MM.1S (cell line): ENCODE results near the gene BCAR3.

Source experiments
- EZH2 ChIP-seq: fragments of 300-600 bp; sonication (generic); optimal IDR thresholded peaks from 2 replicates; pipeline ENCODE3; 2017; ENCODE audit warnings: low read depth, mild to moderate bottlenecking, antibody characterized with exemption, low read length, mixed read lengths
- EZH2phosphoT487 ChIP-seq: fragments of 300-600 bp; sonication (generic); IDR thresholded peaks from 2 replicates; pipeline ENCODE4 v1.6.1; 2018; ENCODE audit warnings: antibody characterized with exemption, low read length
- TF ChIP-seq, protein P1 (sequence below): fragments of 300-600 bp; sonication (generic); IDR thresholded peaks from 2 replicates; pipeline ENCODE4 v1.5.1; 2016; ENCODE audit warnings: antibody characterized with exemption, low read length, mixed read lengths

DNA sequence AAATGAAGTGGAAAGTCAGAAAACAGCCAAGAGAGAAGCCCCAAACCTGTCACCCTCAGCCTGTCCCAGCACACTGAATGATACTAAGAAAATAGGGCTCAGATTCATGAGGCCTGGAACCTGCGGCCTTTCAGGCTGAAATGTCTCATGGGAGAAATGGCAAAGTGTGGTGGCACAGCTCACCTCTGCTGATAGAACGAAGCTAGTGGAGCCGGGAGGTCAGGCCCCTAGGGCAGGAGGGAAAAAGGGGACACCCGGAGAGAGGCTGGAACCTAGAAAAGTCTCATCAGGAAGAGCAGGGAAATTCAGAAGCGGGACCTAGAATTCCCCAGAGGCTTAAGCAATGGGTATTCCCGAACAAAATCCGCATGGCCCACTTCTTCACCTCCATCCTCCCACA, 107.1 kb downstream of the BCAR3 start:
- TF ChIP-seq, protein P1, sequence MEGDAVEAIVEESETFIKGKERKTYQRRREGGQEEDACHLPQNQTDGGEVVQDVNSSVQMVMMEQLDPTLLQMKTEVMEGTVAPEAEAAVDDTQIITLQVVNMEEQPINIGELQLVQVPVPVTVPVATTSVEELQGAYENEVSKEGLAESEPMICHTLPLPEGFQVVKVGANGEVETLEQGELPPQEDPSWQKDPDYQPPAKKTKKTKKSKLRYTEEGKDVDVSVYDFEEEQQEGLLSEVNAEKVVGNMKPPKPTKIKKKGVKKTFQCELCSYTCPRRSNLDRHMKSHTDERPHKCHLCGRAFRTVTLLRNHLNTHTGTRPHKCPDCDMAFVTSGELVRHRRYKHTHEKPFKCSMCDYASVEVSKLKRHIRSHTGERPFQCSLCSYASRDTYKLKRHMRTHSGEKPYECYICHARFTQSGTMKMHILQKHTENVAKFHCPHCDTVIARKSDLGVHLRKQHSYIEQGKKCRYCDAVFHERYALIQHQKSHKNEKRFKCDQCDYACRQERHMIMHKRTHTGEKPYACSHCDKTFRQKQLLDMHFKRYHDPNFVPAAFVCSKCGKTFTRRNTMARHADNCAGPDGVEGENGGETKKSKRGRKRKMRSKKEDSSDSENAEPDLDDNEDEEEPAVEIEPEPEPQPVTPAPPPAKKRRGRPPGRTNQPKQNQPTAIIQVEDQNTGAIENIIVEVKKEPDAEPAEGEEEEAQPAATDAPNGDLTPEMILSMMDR = no peak
- no peak for TF ChIP-seq EZH2
- TF ChIP-seq EZH2phosphoT487 = no peak
